ENCODE results near the gene EXD3.

The EXD3 gene

DNA sequence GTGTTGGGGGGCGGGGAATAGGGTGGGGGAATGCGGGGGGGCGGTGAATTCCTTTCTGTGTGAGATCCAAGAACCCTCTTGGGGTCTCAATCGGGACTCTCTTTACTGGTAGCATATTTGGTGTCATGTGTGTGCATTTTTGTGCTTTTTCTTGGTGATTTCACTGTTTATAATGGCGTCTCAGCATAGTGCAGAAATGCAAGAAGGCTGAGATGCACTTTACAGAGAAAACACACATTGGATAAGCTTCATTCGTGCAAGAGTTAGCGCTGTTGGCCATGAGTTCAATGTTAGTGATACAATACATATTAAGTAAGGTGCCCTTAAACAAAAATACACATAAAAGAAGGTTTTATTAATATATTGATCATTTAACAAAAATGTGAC is 19.0 kb upstream of the EXD3 start:
- DNase-seq (ENCODE audit: low spot score) = no peak
- H3K27ac ChIP-seq = peak overlapping the region; percentile 35
- CTCF ChIA-PET = interaction anchor here (0.6 to 1.3 kb wide), 4 partner anchors 19 to 141 kb away, joined by 3 to 6 read pairs (median 4); partner anchors contain the start of genes EXD3, NOXA1 and NRARP
- TF ChIP-seq, protein P1, sequence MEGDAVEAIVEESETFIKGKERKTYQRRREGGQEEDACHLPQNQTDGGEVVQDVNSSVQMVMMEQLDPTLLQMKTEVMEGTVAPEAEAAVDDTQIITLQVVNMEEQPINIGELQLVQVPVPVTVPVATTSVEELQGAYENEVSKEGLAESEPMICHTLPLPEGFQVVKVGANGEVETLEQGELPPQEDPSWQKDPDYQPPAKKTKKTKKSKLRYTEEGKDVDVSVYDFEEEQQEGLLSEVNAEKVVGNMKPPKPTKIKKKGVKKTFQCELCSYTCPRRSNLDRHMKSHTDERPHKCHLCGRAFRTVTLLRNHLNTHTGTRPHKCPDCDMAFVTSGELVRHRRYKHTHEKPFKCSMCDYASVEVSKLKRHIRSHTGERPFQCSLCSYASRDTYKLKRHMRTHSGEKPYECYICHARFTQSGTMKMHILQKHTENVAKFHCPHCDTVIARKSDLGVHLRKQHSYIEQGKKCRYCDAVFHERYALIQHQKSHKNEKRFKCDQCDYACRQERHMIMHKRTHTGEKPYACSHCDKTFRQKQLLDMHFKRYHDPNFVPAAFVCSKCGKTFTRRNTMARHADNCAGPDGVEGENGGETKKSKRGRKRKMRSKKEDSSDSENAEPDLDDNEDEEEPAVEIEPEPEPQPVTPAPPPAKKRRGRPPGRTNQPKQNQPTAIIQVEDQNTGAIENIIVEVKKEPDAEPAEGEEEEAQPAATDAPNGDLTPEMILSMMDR (conservative IDR thresholded peaks at IDR 0.05; ENCODE audit: low read depth) = no peak
- POLR2A ChIA-PET (ENCODE audit: low non-redundant PET) = interaction anchor here (0.6 to 0.8 kb wide), 3 partner anchors 13 to 22 kb away, joined by 3 to 5 read pairs (median 5); partner anchors contain the start of gene NOXA1

DNA sequence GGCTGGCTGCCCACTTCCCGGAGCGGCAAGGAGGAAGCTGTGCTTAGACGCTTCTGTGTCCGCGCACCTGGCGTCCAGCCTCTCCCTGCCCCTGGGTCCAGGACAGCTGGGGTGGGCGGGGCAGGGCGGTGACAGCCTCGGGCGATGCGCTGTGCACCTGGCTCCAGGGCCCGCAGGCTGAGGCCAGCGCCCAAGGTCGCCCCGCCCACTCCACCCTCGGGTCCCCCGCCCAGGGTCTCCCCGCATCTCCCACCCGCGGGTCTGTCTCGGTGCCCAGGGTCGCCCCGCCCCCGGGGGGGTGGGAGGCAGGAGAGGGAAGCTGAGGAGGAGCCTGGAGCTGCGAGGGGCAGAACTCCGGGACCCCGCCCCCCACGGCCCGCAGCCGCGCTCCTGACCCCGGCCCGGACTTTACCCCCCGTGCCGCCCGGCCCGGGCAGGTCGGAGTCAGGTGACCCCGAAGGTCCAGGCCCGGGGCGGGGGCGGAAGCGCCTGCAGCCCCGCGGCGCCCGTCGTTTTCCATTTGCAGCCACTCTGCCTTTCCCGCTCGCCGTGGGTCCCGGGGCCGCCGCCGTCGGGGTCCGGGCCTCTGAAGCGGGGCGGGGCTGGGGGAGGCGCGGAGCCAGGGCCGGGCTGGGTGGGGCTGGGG is 18.4 kb upstream of the EXD3 start, which contains the start of gene ENTPD8:
ENTPD8 (minus strand) TSS at position 69 of the 646 bp plus-strand sequence. CDS start 3,072 bp downstream, outside the sequence.
- H3K27ac ChIP-seq = peak within 1 kb of the TSS; percentile 35
- TF ChIP-seq, protein P1 (conservative IDR thresholded peaks at IDR 0.05; ENCODE audit: low read depth) = no peak
- CTCF ChIA-PET = interaction anchor here (0.6 to 1.3 kb wide), 3 partner anchors 18 to 413 kb away, joined by 4 to 6 read pairs (median 5); partner anchors contain the start of genes EXD3 and NOXA1
- peak; percentile 70 for DNase-seq (ENCODE audit: low spot score)
- POLR2A ChIA-PET (ENCODE audit: low non-redundant PET) = interaction anchor here (0.6 to 0.8 kb wide), 3 partner anchors 14 to 22 kb away, joined by 3 to 5 read pairs (median 5); partner anchors contain the start of gene NOXA1

DNA sequence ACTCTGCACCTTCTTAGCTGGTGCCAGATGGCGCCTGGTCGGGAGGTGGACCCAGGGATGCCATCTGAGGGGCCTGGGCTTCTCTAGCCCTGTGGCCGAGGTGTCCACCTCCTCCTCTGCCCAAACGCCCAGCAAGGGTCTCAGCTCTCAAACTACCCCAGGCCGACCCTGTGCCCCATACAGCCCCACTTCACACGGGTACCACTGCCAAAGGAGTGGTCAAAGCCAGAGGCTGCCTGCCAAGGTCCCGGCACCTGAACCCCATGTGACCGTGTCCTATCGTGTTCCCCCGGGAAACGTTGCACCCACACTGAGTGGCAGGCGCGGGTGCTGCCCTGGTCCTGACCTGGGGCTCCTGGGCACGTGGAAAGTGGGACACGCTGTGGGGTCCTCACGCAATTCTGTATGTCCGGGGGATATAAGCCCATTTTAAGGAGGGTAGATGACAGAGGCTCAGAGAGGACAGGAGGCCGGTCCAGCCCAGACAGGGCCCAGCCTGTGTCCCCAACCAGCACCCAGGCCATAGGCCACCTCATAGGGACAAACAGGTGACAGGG is 16.3 kb upstream of the EXD3 start:
- peak overlapping the region; percentile 84 for H3K27ac ChIP-seq
- ChIA-PET CTCF (interaction anchor here (0.5 kb wide), 1 partner anchor 120 kb away, joined by 3 read pairs; no protein-coding TSS in a partner anchor), POLR2A (ENCODE audit: low non-redundant PET) (no interaction called here)
- TF ChIP-seq, protein P1 (conservative IDR thresholded peaks at IDR 0.05; ENCODE audit: low read depth) = no peak
- no peak for DNase-seq (ENCODE audit: low spot score)

DNA sequence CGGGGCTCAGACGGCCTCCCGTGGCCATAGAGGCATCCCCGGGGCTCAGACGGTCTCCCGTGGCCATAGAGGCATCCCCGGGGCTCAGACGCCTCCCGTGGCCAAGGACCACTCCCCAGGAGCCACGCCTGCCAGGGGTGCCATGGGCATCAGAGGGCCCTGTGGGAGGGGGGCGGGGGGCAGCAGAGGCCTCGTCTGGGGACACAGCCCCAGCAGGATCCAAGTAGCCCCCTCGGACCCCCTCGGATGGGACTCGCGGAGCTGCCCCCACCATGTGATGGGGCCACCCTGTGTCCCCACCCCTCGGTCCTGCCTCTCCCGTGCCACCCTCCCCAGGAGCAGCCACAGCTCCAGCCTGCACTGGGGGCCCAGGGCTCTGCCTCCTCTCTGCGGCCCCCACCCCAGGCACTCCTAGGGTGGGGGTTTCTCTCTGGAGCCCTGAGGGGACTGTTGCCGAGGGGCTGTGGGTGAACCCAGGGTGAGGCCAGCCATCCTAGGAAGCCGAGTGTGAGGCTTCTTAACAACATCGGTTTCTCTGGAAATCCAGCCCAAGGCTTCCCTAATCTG is 15.7 kb upstream of the EXD3 start:
- TF ChIP-seq, protein P1 (conservative IDR thresholded peaks at IDR 0.05; ENCODE audit: low read depth) = no peak
- peak overlapping the region; percentile 84 for H3K27ac ChIP-seq
- CTCF ChIA-PET = interaction anchor here (0.5 kb wide), 1 partner anchor 119 kb away, joined by 3 read pairs; no protein-coding TSS in a partner anchor
- no peak for DNase-seq (ENCODE audit: low spot score)
- POLR2A ChIA-PET (ENCODE audit: low non-redundant PET) = no interaction called here

DNA sequence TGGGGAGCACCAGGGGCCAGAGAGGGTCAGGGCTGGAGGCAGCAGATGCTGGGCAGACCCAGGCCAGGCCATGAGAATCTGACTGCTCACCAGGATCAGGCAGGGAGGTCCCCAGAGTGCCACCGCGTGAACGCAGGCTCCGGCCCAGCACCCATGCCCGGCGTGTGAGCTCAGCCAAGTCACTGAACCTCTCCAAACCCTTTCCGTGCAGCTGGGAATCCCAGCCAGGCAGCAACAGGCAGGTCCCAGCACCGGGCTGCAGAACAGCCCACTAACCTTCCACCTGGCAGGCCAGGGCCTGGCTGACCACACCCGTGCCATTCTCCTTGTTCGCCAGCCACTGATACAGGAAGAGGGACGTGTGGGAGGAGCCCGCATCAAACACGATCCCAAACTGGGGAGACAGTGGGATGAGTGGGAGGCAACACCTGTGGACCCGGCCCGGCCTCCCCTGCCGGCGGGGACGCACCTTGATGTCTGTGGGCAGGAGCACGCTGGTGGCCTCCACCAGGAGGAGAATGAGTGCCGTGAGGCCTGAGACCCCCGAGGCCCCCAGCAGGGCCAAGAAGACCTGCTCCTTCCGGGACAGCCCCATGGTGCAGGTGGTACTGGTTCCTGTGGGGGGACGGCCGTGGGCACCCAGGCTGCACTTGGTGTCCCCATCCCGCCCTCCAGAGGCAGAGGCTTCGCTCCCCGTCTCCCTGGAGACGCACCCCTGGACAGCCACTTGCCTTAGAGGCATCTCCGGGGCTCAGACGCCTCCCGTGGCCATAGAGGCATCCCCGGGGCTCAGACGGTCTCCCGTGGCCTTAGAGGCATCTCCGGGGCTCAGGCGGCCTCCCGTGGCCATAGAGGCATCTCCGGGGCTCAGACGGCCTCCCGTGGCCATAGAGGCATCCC is 15.0 kb upstream of the EXD3 start:
- DNase-seq (ENCODE audit: low spot score) = no peak
- TF ChIP-seq, protein P1 (conservative IDR thresholded peaks at IDR 0.05; ENCODE audit: low read depth) = no peak
- POLR2A ChIA-PET (ENCODE audit: low non-redundant PET) = no interaction called here
- H3K27ac ChIP-seq = peak overlapping the region; percentile 84
- CTCF ChIA-PET = interaction anchor here (1.8 kb wide), 1 partner anchor 8 kb away, joined by 10 read pairs; no protein-coding TSS in a partner anchor

Measured in RWPE1 (cell line).